NCI-H2107 treated with DMSO at 0.1 percent for 48 hours (cell line): Measurements from ENCODE around the gene ACVR1.
"Not testable (repeated sequence)": the region's sequence is repeated elsewhere in the genome, so short reads cannot be mapped to it uniquely, and the experiment has no call there.

Experiments
- DNase-seq: peaks from one replicate; lab custom pipeline; 2025; ENCODE audit not compliant: unreplicated experiment; lab: John Stamatoyannopoulos, UW

The ACVR1 gene

GRCh38 chr2:157830696-157831570 is 45.2 kb downstream of the ACVR1 start:
- DNase-seq, result no peak

- DNase-seq, result no peak
Measured at GRCh38 chr2:157830266-157830665, 45.9 kb downstream of the ACVR1 start.

DNA sequence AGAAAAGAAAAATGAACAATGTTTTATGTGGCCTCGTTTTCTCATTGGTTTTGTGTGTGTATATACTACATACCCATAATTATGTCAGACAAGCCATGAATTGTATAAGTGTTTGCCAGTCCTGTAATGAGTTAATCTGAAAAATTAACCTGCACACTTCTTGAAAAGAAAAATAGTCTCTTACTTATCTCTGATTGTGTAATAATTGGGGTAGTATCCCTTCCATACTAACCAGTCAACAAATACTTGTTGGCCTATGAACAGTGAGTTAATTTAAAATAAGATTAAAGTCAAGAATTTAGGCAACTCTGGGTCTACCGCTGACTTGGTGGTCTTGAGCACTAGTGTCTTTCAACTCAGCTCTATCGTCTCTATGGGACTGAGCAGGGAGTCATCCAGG is 48.8 kb downstream of the ACVR1 start:
- DNase-seq, result no peak

DNA sequence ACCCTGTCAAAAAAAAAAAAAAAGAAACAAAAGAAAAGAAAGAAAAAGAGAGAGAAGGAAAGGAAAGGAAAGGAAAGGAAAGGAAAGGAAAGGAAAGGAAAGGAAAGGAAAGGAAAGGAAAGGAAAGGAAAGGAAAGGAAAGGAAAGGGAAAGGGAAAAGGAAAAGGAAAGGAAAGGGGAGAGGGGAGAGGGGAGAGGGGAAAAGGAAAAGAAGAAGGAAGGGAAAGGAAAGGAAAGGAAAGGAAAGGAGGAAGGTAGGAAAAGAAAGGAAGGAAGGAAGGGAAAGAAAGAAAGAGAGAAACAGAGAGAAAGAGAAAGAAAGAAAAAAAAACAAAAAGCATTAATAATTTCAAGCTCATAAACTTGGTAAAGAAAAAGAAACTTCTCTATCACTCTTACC is 49.5 kb downstream of the ACVR1 start:
- DNase-seq, result not testable (repeated sequence)

- DNase-seq, result no peak
Measured at GRCh38 chr2:157825885-157826284, 50.2 kb downstream of the ACVR1 start.

DNA sequence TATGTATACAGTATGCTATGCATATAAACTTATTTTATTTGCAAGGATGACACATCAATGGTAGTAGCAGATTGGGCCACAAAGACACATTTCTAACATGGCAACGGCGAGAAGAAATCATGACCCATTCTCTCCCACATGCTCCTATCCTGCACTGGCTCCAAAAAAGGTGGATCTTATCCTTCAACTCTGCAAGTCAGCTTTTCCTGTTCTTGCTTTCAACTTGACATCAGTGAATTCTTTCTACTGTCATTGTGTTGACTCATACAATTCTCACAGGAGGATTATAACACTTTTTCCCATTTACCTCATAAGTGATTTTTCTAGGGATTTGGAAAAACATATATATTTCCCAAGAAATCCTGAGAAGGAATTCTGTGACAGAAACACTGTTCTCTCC is 53.1 kb downstream of the ACVR1 start:
- DNase-seq, result no peak

DNA sequence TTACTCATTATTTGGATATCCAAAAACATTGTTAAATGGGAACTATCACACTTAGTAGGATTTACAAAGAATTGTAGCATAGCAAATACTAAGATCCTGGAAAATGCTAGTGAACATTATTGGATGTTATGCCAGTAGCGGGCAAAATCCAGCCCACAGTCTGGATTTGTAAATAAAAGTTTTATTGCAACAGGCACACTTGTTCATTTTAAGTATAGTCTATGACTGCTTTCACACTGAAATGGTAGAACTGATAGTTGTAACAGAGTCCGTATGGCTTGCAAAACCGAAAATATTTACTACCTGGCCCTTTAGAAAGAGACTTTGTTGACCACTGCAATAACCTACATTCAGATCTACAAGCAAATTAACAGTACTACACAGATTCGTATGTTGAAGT is 53.6 kb downstream of the ACVR1 start:
- no peak for DNase-seq

- no peak for DNase-seq
Measured at GRCh38 chr2:157821519-157822131, 54.5 kb downstream of the ACVR1 start.

GRCh38 chr2:157820193-157820592 is 55.9 kb downstream of the ACVR1 start:
- DNase-seq, result no peak

- no peak for DNase-seq
Measured at GRCh38 chr2:157819761-157820160, 56.4 kb downstream of the ACVR1 start.

GRCh38 chr2:157818227-157818626 is 57.9 kb downstream of the ACVR1 start:
- DNase-seq, result no peak

- no peak for DNase-seq
Measured at GRCh38 chr2:157815421-157815820, 60.7 kb downstream of the ACVR1 start.

GRCh38 chr2:157813467-157813866 is 62.7 kb downstream of the ACVR1 start:
- DNase-seq, result no peak

DNA sequence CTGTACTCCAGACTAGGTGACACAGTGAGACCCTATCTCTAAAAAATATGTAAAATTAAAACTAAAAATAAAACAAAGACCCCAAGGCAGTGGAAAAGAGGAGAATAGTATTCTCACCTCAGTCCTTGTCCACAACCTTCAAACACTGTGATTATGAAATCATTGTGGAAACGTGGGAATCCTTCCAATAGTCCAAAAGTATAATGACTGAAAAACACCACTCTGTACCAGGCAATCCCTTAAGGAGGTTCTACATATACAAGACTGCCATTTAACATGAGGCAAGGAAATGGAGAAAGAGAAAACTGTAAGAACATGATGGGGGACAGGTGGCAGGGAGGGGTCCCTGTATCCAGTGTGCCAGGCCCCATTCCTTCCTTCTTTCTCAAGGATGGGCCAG is 66.1 kb downstream of the ACVR1 start:
- no peak for DNase-seq

DNA sequence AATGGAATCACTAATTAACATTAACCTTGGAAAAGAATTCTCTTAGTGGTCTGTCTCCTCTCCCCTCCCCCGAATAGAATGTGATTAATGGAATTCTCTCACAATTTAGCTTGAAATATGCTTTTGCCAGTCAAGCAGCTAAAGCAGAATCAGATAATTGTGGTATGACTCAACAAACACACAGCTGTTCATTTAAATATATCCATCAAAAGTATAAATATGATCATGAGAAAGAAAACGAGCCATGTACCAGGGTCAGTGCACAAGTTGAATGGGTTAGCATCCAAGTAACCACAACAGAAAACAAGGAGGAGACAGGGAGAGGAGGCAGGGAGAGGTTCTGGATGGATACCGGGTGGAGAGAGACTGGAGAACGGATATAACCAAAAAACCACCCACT is 66.9 kb downstream of the ACVR1 start:
- no peak for DNase-seq

- DNase-seq, result no peak
Measured at GRCh38 chr2:157808421-157808820, 67.7 kb downstream of the ACVR1 start.

DNA sequence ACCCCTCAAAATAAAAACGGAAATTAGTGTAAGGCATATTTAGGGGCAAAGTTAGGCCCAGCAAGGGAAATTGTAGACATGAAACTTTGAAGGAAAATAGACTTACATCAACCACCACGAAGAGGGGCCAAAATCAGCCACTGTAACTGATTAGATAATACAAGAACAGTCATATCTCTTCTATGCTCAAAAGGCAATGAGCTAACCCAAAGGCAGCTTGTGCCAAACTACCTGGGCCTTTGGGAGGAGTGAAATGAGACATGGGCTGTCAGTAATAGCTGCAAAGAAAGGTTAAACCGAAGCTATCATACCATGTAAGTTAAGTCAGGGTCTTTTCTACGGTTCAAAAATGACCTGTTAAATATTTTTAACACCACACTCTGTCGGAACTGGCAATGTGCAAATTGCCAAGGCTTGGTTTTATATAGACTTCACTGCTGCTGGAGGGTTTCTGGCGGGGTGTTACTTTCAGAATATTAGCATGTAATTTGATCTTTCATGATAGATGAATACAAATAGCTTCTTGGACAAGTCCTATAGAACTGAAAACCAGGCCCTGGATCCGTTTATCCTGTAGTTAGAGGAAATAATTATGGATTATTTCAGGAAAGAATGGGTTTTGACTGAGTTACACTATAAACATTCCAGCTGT is 69.6 kb downstream of the ACVR1 start:
- DNase-seq, result no peak

- DNase-seq, result no peak
Measured at GRCh38 chr2:157805519-157805918, 70.6 kb downstream of the ACVR1 start.

DNA sequence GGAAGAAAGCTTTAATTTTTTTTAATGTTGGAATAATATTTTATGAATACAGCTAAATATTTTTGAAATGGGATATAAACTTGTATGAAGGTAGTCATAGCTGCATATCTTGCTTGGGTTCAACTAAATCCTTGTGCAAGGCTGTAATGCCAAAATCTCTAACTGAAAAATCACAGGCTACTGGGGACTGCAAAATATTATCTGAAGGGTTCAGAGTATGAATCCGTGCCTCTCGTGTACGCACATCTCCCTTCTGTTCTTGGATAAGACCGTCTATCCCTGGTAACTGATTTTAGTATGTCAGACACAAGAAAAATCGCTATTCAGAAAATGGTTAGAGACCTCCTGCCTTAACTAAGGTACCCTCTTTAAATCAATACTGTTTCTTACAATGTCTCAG is 71.8 kb downstream of the ACVR1 start:
- DNase-seq, result no peak

DNA sequence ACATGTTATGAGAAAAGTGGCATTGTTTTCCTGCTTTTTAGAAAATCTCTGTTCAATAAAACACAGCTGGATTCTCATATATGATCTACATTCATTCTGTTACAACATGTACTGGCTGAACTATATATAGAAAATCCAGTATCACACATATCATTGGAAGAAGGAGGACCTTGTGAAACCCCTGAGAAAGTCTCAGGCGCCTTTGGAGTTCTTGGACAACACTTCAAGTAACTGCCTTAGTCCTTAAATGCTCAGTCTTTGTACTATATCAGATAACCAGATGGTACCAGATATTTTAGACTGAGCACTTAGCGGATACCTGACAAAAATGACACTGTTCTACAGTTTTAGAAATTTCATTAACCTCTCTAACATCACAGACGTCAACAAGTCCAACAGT is 72.2 kb downstream of the ACVR1 start:
- DNase-seq, result no peak

- no peak for DNase-seq
Measured at GRCh38 chr2:157803476-157803875, 72.7 kb downstream of the ACVR1 start.

DNA sequence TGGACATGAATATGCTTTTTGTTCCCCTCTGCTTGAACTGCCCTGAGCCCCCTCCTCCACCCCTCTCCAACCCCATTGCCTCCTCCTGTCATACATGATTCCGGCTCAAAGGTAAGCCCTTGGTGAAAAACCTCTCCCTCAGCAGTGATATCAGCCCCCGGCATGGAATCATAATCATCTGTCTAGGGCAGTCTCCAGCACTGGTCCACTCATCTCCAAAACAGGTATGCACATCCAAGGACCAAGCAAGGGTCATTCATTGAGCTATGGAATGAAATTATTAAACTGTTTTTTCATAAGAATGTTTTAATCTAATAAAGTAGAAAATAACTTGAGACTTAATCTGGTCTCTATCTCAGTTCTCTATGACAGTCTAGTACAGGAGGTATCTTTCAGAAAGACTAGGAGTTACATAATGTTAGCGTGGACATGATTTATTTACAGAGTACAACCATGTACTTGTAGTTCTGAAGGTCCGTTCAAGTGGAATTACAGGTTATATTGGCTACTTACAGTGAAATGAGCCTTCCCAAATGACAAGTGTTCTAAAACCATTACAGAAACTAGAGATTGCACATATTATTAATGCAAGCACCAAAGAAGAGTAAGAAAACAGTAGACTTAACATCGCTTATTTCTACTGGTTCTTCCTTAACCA is 75.2 kb downstream of the ACVR1 start:
- no peak for DNase-seq
